ENCODE measurements around the gene TEX13B.
A peak's percentile ranks its signal among the peaks of the same experiment; 100 is the strongest.

Gene TEX13B

GRCh38 chrX:108020631-108021030, 38.5 kb upstream of the TEX13B start:
- TF ChIP-seq, protein P1, sequence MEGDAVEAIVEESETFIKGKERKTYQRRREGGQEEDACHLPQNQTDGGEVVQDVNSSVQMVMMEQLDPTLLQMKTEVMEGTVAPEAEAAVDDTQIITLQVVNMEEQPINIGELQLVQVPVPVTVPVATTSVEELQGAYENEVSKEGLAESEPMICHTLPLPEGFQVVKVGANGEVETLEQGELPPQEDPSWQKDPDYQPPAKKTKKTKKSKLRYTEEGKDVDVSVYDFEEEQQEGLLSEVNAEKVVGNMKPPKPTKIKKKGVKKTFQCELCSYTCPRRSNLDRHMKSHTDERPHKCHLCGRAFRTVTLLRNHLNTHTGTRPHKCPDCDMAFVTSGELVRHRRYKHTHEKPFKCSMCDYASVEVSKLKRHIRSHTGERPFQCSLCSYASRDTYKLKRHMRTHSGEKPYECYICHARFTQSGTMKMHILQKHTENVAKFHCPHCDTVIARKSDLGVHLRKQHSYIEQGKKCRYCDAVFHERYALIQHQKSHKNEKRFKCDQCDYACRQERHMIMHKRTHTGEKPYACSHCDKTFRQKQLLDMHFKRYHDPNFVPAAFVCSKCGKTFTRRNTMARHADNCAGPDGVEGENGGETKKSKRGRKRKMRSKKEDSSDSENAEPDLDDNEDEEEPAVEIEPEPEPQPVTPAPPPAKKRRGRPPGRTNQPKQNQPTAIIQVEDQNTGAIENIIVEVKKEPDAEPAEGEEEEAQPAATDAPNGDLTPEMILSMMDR (conservative IDR thresholded peaks at IDR 0.05; ENCODE audit: control insufficient read depth, insufficient read depth, low read depth, low read length), result peak; percentile 55
- H3K4me3 ChIP-seq (ENCODE audit: control insufficient read depth, low read depth, low read length), result no peak overlapping the region
- DNase-seq (ENCODE audit: low read depth), result peak; percentile 26

DNA sequence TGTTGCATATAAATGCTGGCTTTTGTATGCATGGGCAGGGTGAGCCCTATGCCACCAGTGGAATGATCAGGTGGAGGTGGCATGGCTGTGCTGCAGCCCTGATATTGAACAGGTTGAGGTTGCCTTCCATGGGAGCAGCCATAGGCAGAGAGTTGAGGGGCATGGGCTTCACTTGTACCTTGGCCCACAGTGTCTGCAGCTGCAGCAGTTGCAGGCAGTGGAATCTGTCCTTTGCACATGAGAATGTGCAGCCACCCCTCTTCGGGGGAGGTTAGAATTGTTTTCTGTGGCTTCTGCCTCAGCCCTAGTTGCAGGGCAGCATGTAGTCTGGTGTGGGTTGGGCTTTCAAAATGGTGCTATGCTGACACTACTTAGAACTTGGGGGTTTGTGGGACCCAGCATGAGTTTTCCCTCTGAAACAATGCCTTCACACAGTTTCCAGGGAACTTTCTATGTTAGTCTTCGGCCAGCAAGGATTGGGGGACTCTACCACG, 37.3 kb upstream of the TEX13B start:
- H3K4me3 ChIP-seq (ENCODE audit: control insufficient read depth, low read depth, low read length), result no peak overlapping the region
- no peak for DNase-seq (ENCODE audit: low read depth)
- TF ChIP-seq, protein P1 (conservative IDR thresholded peaks at IDR 0.05; ENCODE audit: control insufficient read depth, insufficient read depth, low read depth, low read length), result no peak

DNA sequence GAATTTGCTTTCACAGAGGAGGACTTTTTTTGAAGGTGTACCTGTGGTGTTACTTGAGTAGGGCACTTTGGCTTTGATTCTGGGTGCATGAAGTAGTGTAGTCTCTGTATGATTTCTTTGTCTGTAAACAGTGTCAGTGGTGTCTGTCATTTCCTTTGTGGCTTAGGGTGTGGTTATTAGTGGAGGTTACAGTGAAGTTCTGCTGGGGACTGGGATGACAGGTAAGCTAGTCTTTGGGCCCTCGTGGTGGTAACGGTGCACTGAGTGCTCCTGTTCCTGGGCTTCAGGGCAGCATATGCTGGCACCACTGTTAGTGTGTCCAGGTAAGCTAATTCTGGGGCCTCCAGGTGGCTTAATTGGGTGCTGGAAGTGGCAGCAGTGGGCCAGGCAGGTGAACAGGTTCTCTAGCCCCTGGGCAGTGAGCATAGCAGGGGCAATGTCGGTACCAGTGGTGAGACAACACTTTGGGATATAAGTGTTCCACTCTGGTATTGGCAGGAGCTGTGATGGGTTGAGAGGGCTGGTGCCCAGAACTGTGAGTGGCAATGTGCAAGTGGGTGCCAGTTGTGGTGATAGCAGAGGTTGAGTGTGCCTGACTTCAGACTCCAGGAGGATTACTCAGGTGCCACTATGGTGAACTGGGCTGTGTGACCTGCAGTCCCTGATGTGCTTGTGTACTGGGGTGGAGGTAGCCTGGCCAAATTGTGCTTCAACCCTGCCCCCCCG, 36.6 kb upstream of the TEX13B start:
- DNase-seq (ENCODE audit: low read depth), result no peak
- H3K4me3 ChIP-seq (ENCODE audit: control insufficient read depth, low read depth, low read length), result no peak overlapping the region
- TF ChIP-seq, protein P1 (conservative IDR thresholded peaks at IDR 0.05; ENCODE audit: control insufficient read depth, insufficient read depth, low read depth, low read length), result no peak

DNA sequence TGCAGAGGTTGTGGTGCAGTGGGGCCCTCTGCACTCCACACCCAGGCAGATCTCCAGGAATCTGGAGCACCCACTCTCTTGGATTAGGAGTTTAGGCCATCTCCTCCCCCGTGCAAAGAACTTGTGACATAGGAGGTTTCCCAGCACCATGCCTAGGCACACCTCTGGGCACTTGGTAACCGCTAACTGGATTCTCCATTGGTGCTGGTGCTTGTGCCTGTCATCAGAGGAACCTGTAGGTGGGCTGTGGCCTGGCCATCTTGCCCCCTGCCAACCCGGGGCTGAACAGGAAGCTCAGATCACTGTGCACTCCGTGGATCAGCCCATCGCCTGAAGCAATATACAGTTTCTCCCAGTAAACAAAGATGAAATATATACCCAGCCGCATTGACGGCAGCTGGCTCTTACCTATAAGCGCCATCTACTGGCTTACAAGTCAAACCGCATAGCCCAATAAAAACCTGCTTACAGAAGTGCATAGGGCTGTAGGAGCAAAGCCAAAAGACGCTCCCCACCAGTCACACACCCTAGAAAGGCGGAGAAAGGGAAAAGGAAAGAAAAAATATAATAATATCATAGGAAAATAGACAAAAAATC, 19.1 kb upstream of the TEX13B start:
- TF ChIP-seq, protein P1 (conservative IDR thresholded peaks at IDR 0.05; ENCODE audit: control insufficient read depth, insufficient read depth, low read depth, low read length), result peak; percentile 66
- peak; percentile 63 for DNase-seq (ENCODE audit: low read depth)
- H3K4me3 ChIP-seq (ENCODE audit: control insufficient read depth, low read depth, low read length), result no peak overlapping the region

- peak; percentile 27 for DNase-seq (ENCODE audit: low read depth)
- TF ChIP-seq, protein P1 (conservative IDR thresholded peaks at IDR 0.05; ENCODE audit: control insufficient read depth, insufficient read depth, low read depth, low read length), result no peak
Measured at GRCh38 chrX:108000751-108001150, 18.6 kb upstream of the TEX13B start.

DNA sequence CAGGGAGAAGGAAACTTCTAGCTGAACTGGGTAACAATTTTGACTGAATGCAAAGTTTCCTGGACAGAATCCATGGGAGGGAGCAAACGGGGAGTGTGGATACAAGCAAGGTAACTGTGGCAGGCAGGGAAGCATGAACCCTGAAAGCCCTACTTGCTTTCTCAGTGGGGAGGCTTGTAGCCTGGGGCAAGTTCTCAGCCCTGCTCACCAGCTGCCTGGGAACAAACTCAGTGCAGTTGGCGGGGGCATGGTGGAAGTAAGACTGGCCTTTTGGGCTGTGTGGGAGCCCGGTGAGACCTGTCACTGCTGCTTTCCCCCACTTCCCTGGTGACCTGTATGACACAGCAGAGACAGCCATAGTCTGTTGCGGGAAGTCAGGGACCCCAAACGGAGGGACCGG, 14.0 kb upstream of the TEX13B start:
- H3K4me3 ChIP-seq (ENCODE audit: control insufficient read depth, low read depth, low read length), result no peak overlapping the region
- TF ChIP-seq, protein P1 (conservative IDR thresholded peaks at IDR 0.05; ENCODE audit: control insufficient read depth, insufficient read depth, low read depth, low read length), result no peak
- no peak for DNase-seq (ENCODE audit: low read depth)

More at GRCh38 chrX:108000751-108001150, 18.6 kb upstream of the TEX13B start:
- H3K4me3 ChIP-seq (ENCODE audit: control insufficient read depth, low read depth, low read length), result no peak overlapping the region
